Osteocyte (in vitro differentiated cells): ENCODE measurements around the gene DTHD1. TPM values are rescaled to one million over a fixed set of nuclear protein-coding genes. Genes with fewer than 3 reads are reported as not detected.

Experiments
- DNase-seq: peaks from one replicate; pipeline ENCODE4 v3.0.0; 2021; ENCODE audit warnings: mixed read lengths; ENCODE audit not compliant: unreplicated experiment; ENCODE audit errors: extremely low spot score
- H3K27ac Mint-ChIP-seq: one replicate; pipeline ENCODE4 v1.8.0; 2021; ENCODE audit warnings: mild to moderate bottlenecking, mixed read lengths; ENCODE audit not compliant: unreplicated experiment
- H3K27me3 Mint-ChIP-seq: one replicate; pipeline ENCODE4 v1.8.0; 2021; ENCODE audit warnings: mixed read lengths; ENCODE audit not compliant: unreplicated experiment
- H3K36me3 Mint-ChIP-seq: one replicate; pipeline ENCODE4 v1.8.0; 2021; ENCODE audit warnings: mixed read lengths; ENCODE audit not compliant: unreplicated experiment
- H3K4me1 Mint-ChIP-seq: one replicate; pipeline ENCODE4 v1.8.0; 2021; ENCODE audit warnings: mixed read lengths; ENCODE audit not compliant: unreplicated experiment
- H3K4me3 Mint-ChIP-seq: one replicate; pipeline ENCODE4 v1.8.0; 2021; ENCODE audit warnings: mild to moderate bottlenecking, moderate library complexity, mixed read lengths; ENCODE audit not compliant: unreplicated experiment
- H3K9me3 Mint-ChIP-seq: one replicate; pipeline ENCODE4 v1.8.0; 2021; ENCODE audit warnings: mixed read lengths; ENCODE audit not compliant: unreplicated experiment
- total RNA-seq: library from RNA; stranded (reverse); gene quantifications from 2 replicates; pipeline ENCODE4 v1.2.1, GENCODE V29; 2021
- TF ChIP-seq, protein P1 (sequence below): fragments of 200-600 bp; sonication (generic); IDR thresholded peaks from 2 replicates; pipeline ENCODE4 v1.5.0; 2021; ENCODE audit warnings: antibody characterized with exemption, mild to moderate bottlenecking, moderate library complexity

The DTHD1 gene
- total RNA-seq, 1 donor from 2014 or later, result not detected

DNA sequence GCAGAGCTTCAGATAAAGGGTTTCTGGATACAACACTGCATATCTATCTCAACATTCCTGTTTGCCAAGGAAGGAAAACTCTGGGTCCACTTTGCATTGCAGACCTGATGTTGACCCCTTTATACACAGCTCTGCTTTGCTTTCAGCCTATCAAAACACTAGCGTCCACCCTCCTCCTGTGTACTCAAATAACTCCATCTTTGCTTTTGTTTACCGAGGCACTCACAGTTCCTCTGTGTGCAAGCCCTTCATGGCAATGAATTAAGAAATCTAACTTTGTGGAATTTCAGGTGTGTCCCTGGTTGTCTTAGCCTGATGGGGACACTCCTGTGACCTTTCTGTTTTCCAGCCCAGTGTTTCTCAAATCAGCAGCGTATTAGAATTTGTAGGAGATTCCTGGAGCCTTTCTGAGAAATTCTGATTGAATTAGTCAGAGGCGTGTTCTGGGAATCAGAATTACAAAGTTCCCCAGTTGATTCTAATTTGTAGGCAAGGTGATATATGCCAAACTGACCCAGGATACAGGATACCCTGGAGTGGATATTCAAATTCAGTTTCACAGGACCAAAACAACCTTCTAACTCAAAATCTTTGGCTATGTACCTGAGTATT lies 68.6 kb downstream of the DTHD1 start:
- no peak for DNase-seq
- Mint-ChIP-seq H3K36me3 (no peaks in the 10 kb centered on the region), H3K27ac (no peak overlapping the region)

DNA sequence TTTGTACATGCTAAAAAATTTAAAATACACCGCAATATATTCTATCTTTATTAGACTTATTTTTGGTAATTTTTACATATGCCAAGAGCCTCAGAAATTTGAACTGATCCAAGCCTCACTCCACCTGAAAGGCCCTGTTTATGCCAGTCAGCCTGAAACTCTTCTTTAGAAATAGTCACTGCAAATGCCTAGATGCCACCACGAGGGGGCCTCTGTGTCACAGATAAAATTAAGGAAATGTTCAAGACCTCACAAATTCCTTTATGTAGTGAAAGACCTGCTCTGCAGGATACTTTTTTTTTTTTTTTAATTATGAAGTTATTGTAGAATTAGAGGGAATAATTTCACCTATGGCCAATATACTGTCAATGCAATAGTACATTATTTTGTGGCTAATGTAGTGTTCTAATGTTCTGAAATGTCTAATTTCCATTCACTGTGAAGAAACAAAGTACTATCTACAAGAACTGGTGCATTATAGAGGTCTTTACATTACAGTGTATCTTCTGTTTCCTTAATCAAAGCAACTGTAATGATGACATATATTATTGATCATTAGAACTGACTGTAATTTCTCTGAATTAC lies 69.8 kb downstream of the DTHD1 start:
- H3K27ac Mint-ChIP-seq, result no peak overlapping the region
- no peaks in the 10 kb centered on the region for H3K36me3 Mint-ChIP-seq
- TF ChIP-seq, protein P1, sequence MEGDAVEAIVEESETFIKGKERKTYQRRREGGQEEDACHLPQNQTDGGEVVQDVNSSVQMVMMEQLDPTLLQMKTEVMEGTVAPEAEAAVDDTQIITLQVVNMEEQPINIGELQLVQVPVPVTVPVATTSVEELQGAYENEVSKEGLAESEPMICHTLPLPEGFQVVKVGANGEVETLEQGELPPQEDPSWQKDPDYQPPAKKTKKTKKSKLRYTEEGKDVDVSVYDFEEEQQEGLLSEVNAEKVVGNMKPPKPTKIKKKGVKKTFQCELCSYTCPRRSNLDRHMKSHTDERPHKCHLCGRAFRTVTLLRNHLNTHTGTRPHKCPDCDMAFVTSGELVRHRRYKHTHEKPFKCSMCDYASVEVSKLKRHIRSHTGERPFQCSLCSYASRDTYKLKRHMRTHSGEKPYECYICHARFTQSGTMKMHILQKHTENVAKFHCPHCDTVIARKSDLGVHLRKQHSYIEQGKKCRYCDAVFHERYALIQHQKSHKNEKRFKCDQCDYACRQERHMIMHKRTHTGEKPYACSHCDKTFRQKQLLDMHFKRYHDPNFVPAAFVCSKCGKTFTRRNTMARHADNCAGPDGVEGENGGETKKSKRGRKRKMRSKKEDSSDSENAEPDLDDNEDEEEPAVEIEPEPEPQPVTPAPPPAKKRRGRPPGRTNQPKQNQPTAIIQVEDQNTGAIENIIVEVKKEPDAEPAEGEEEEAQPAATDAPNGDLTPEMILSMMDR, result peak; percentile 85
- H3K4me1 Mint-ChIP-seq, result no peaks in the 10 kb centered on the region
- no peaks in the 10 kb centered on the region for H3K9me3 Mint-ChIP-seq
- H3K4me3 Mint-ChIP-seq, result no peak overlapping the region
- peaks cover 12% of the 10 kb centered on the region for H3K27me3 Mint-ChIP-seq
- no peak for DNase-seq

More for the DNA sequence above, 68.6 kb downstream of the DTHD1 start:
- Mint-ChIP-seq H3K4me1 (no peaks in the 10 kb centered on the region), H3K9me3 (no peaks in the 10 kb centered on the region), H3K4me3 (no peak overlapping the region), H3K27me3 (peaks cover 9% of the 10 kb centered on the region)
- TF ChIP-seq, protein P1, result no peak

DNA sequence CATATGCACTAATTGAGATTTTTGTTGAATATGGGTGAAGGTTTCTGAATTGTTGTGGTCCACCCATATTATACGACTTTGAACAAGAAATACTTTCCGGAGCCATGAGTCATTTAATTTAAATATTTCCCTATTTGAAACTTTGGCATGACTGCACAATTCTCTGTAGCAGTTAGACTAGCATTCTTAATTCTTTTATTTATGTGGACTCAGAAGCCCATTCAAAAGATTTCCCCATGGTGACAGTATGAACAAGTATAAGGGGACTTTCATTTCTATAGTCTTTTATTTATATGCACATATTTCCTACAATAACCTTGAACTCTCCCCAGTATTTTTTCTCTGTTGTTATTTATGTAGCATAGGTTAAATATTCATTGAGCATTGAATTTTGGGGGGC lies 72.6 kb downstream of the DTHD1 start:
- no peaks in the 10 kb centered on the region for H3K36me3 Mint-ChIP-seq
- H3K27me3 Mint-ChIP-seq, result peaks cover 15% of the 10 kb centered on the region
- TF ChIP-seq, protein P1, result no peak
- no peaks in the 10 kb centered on the region for H3K9me3 Mint-ChIP-seq
- DNase-seq, result no peak
- no peak overlapping the region for H3K27ac Mint-ChIP-seq
- no peaks in the 10 kb centered on the region for H3K4me1 Mint-ChIP-seq
- no peak overlapping the region for H3K4me3 Mint-ChIP-seq

DNA sequence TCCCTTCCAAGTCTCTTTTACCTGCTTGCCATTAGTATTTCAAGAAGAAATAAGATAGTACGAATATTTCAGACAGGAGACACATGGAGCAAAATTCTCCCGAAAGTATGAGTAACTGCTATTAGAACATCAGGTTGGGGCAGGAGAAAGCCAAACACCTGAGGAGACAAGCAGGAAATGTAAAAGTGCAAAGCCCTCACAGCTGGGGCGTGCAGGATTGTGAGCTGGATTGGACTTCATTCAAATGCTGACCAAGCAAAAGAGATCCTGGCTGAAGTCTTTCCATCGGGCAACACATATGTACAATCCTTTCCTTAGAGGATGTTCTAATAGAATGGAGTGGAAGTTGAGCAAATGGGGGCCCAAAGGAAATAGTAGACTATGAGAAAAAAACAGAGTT lies 76.8 kb downstream of the DTHD1 start:
- TF ChIP-seq, protein P1, result no peak
- no peaks in the 10 kb centered on the region for H3K9me3 Mint-ChIP-seq
- no peaks in the 10 kb centered on the region for H3K4me1 Mint-ChIP-seq
- no peaks in the 10 kb centered on the region for H3K36me3 Mint-ChIP-seq
- no peak overlapping the region for H3K4me3 Mint-ChIP-seq
- DNase-seq, result no peak
- H3K27me3 Mint-ChIP-seq, result peaks cover 9% of the 10 kb centered on the region
- no peak overlapping the region for H3K27ac Mint-ChIP-seq

DNA sequence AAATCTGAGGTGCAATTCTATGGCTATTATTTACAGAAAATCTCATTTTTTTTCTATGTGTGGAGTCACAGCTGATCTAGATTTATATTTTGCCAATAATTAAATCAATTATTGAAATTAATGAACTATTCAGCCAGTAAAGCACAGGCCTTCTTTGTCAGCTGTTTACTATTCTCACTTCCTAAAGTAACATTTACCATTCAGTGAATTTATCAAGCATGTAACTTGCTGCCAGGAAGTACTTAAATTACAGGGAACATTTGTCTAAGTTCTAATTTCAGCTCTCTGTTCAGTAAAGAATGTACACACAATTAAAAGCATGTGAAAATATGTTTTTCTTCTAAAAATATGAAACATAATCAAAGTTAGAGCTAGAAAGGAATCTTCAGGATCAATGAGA lies 79.3 kb downstream of the DTHD1 start:
- DNase-seq, result no peak
- H3K4me1 Mint-ChIP-seq, result no peaks in the 10 kb centered on the region
- H3K27ac Mint-ChIP-seq, result no peak overlapping the region
- H3K9me3 Mint-ChIP-seq, result no peaks in the 10 kb centered on the region
- peaks cover 6% of the 10 kb centered on the region for H3K27me3 Mint-ChIP-seq
- TF ChIP-seq, protein P1, result no peak
- no peaks in the 10 kb centered on the region for H3K36me3 Mint-ChIP-seq
- H3K4me3 Mint-ChIP-seq, result no peak overlapping the region
